Ascending aorta (tissue), 2 donors: ENCODE data around the gene ATP9A. TPM values are rescaled to one million over a fixed set of nuclear protein-coding genes. Genes with fewer than 3 reads are reported as not detected.
"Not testable (repeated sequence)": the region's sequence is repeated elsewhere in the genome, so short reads cannot be mapped to it uniquely, and the experiment has no call there.

Source experiments
- DNase-seq, 2 donors: peaks; one replicate each; pipeline ENCODE4 v3.0.0-alpha.2; 2019; ENCODE audit warnings: low spot score in 2 of 2
- H3K27ac ChIP-seq, 2 donors: fragments of 200-600 bp; sonication (generic); one replicate each; pipeline ENCODE4 v1.5.1; 2016 to 2017; ENCODE audit warnings: mild to moderate bottlenecking in 1 of 2
- H3K27me3 ChIP-seq: fragments of 200-600 bp; sonication (generic); one replicate; pipeline ENCODE4 v1.5.1; 2017
- H3K36me3 ChIP-seq, 2 donors: fragments of 200-600 bp; sonication (generic); one replicate each; pipeline ENCODE4 v1.5.1; 2016
- H3K4me1 ChIP-seq, 2 donors: fragments of 200-600 bp; sonication (generic); one replicate each; pipeline ENCODE4 v1.5.1; 2016 to 2017; ENCODE audit warnings: mild to moderate bottlenecking in 1 of 2
- H3K4me3 ChIP-seq, 2 donors: fragments of 200-600 bp; sonication (generic); one replicate each; pipeline ENCODE4 v1.5.1; 2016 to 2017; ENCODE audit warnings: mild to moderate bottlenecking in 1 of 2
- H3K9me3 ChIP-seq, 2 donors: fragments of 200-600 bp; sonication (generic); one replicate each; pipeline ENCODE4 v1.5.1; 2016
- CTCF ChIP-seq, 3 experiments: fragments of 200-600 bp in 2 of 3; fragments of 450-650 bp in 1 of 3; sonication (generic) in 2 of 3; IDR thresholded peaks; one replicate each; pipeline ENCODE4 v1.5.1; 2016 to 2019; ENCODE audit warnings: antibody characterized with exemption in 3 of 3, mild to moderate bottlenecking in 1 of 3, moderate library complexity in 1 of 3
- intact Hi-C: fragments of 100-400 bp; cut with DNase I; formaldehyde crosslinking; loops from one replicate; pipeline ENCODE4 v1.15.1; 2023
- total RNA-seq: library from RNA; depleted of rRNA; stranded (reverse); fragments of >200 nt; gene quantifications from one replicate; pipeline ENCODE4 v1.1.0, GENCODE V29; 2016

Gene ATP9A
- total RNA-seq, 1 donor from 2014 or later: 14.5 TPM

GRCh38 chr20:51569815-51570738 is 198.1 kb downstream of the ATP9A start:
- peak in 1 of 2 donors; percentile 79 for DNase-seq
- H3K27ac ChIP-seq: peak overlapping the region; percentile 64 to 80
- intact Hi-C loops: loop anchor here (2.0 to 10.0 kb wide), 3 partner anchors 25 to 185 kb away; no protein-coding TSS in a partner anchor

GRCh38 chr20:51568533-51568932 is 199.7 kb downstream of the ATP9A start:
- intact Hi-C loops: loop anchor here (5.0 to 10.0 kb wide), 2 partner anchors 64 to 186 kb away; no protein-coding TSS in a partner anchor
- DNase-seq, H3K4me3 ChIP-seq, H3K27ac ChIP-seq, H3K9me3 ChIP-seq, H3K36me3 ChIP-seq, H3K27me3 ChIP-seq: not testable (repeated sequence)
- peaks cover 7 to 21% of the 10 kb centered on the region in 2 donors for H3K4me1 ChIP-seq

More at GRCh38 chr20:51569815-51570738, 198.1 kb downstream of the ATP9A start:
- TF ChIP-seq CTCF (IDR thresholded peaks at IDR 0.05): no peak
- Histone ChIP-seq H3K27me3 (no peaks in the 10 kb centered on the region), H3K9me3 (no peaks in the 10 kb centered on the region), H3K4me1 (peaks cover 7 to 14% of the 10 kb centered on the region in 2 donors), H3K4me3 (peak overlapping the region in 1 of 2 donors; percentile 52), H3K36me3 (no peaks in the 10 kb centered on the region)

- intact Hi-C loops: loop anchor here (5.0 to 10.0 kb wide), 2 partner anchors 65 to 187 kb away; no protein-coding TSS in a partner anchor
- peaks cover 7 to 26% of the 10 kb centered on the region in 2 donors for H3K4me1 ChIP-seq
- no peaks in the 10 kb centered on the region for H3K27me3 ChIP-seq
- no peak for TF ChIP-seq CTCF (IDR thresholded peaks at IDR 0.05)
- H3K27ac ChIP-seq: no peak overlapping the region
- no peak for DNase-seq
- H3K4me3 ChIP-seq: no peak overlapping the region
- no peaks in the 10 kb centered on the region for H3K9me3 ChIP-seq
- H3K36me3 ChIP-seq: no peaks in the 10 kb centered on the region
These were observed 200.6 kb downstream of the ATP9A start for GRCh38 chr20:51567622-51568021.

- DNase-seq: no peak
- H3K27ac ChIP-seq: no peak overlapping the region
- TF ChIP-seq CTCF (IDR thresholded peaks at IDR 0.05): no peak
- intact Hi-C loops: loop anchor here (5.0 to 10.0 kb wide), 2 partner anchors 66 to 188 kb away; no protein-coding TSS in a partner anchor
- no peak overlapping the region for H3K4me3 ChIP-seq
- peaks cover 10 to 29% of the 10 kb centered on the region in 2 donors for H3K4me1 ChIP-seq
- H3K36me3 ChIP-seq: no peaks in the 10 kb centered on the region
- H3K27me3 ChIP-seq: no peaks in the 10 kb centered on the region
- H3K9me3 ChIP-seq: no peaks in the 10 kb centered on the region
These were observed 201.6 kb downstream of the ATP9A start for GRCh38 chr20:51566594-51566993.

- H3K27me3 ChIP-seq: no peaks in the 10 kb centered on the region
These were observed 202.7 kb downstream of the ATP9A start for GRCh38 chr20:51565298-51566144.

More at GRCh38 chr20:51565298-51566144, 202.7 kb downstream of the ATP9A start:
- TF ChIP-seq CTCF (IDR thresholded peaks at IDR 0.05): no peak
- Histone ChIP-seq H3K36me3 (no peaks in the 10 kb centered on the region), H3K9me3 (no peaks in the 10 kb centered on the region), H3K27ac (peak overlapping the region; percentile 39 to 84), H3K4me1 (peaks cover 6 to 25% of the 10 kb centered on the region in 2 donors), H3K4me3 (peak overlapping the region in 1 of 2 donors; percentile 33)
- intact Hi-C loops: loop anchor here (5.0 to 10.0 kb wide), 2 partner anchors 67 to 189 kb away; no protein-coding TSS in a partner anchor
- DNase-seq: peak in 1 of 2 donors; percentile 66
